Caco-2 (cell line): ENCODE data around the gene CDK10. TPM values are rescaled to one million over a fixed set of nuclear protein-coding genes. Genes with fewer than 3 reads are reported as not detected.

Experiments used
- BruUV-seq: library from RNA; stranded (reverse); fragments of 400-500 nt; replicated peaks from 2 replicates; lab custom pipeline; 2021; lab: Mats Ljungman, UMichigan
- CTCF ChIA-PET: fragments of 300-600 bp; sonication (Branson Sonifier 250); formaldehyde crosslinking; loops from one replicate; lab custom pipeline; 2022; ENCODE audit warnings: antibody characterized with exemption; lab: Charles Lee
- POLR2A ChIA-PET: fragments of 300-600 bp; sonication (Branson Sonifier 250); formaldehyde crosslinking; loops from one replicate; lab custom pipeline; 2022; ENCODE audit warnings: antibody characterized with exemption; lab: Charles Lee
- DNase-seq, 2 experiments: peaks; one replicate each; pipeline versions ENCODE4 v3.0.0 to v3.0.0-alpha.2; 2020 to 2022
- H3K27me3 ChIP-seq: replicated peaks from 2 replicates; pipeline ENCODE4 v1.6.0; 2011; ENCODE audit warnings: low read length; ENCODE audit not compliant: control insufficient read depth, insufficient read depth
- H3K36me3 ChIP-seq: 2 replicates; pipeline ENCODE4 v1.5.1; 2011; ENCODE audit warnings: low read length; ENCODE audit not compliant: control insufficient read depth, insufficient read depth
- H3K4me1 ChIP-seq: fragments of 250-450 bp; sonication (Bioruptor Pico); 2 replicates; pipeline ENCODE4 v1.5.1; 2020; ENCODE audit warnings: mild to moderate bottlenecking
- H3K4me3 ChIP-seq: 2 replicates; pipeline ENCODE4 v1.5.1; 2011; ENCODE audit warnings: low read depth, mild to moderate bottlenecking, control low read depth, low read length
- H3K9me3 ChIP-seq: fragments of 250-450 bp; sonication (Bioruptor Pico); 2 replicates; pipeline ENCODE4 v1.5.1; 2020; ENCODE audit warnings: mild to moderate bottlenecking, moderate library complexity
- H3K27ac Mint-ChIP-seq: one replicate; pipeline ENCODE4 v1.8.0; 2022; ENCODE audit warnings: mixed read lengths; ENCODE audit not compliant: unreplicated experiment
- H3K27me3 Mint-ChIP-seq: one replicate; pipeline ENCODE4 v1.8.0; 2022; ENCODE audit warnings: mixed read lengths; ENCODE audit not compliant: insufficient read depth, unreplicated experiment
- H3K36me3 Mint-ChIP-seq: one replicate; pipeline ENCODE4 v1.8.0; 2022; ENCODE audit warnings: mild to moderate bottlenecking, mixed read lengths; ENCODE audit not compliant: insufficient read depth, unreplicated experiment
- H3K4me1 Mint-ChIP-seq: one replicate; pipeline ENCODE4 v1.8.0; 2022; ENCODE audit warnings: low read depth, mixed read lengths; ENCODE audit not compliant: unreplicated experiment
- H3K4me3 Mint-ChIP-seq: one replicate; pipeline ENCODE4 v1.8.0; 2022; ENCODE audit warnings: mild to moderate bottlenecking, moderate library complexity, mixed read lengths; ENCODE audit not compliant: unreplicated experiment
- H3K9me3 Mint-ChIP-seq: one replicate; pipeline ENCODE4 v1.8.0; 2022; ENCODE audit warnings: mixed read lengths; ENCODE audit not compliant: unreplicated experiment
- CTCF ChIP-seq, 2 experiments: fragments of 200-600 bp in 1 of 2; IDR thresholded peaks; 1 replicate in 1 of 2; 2 replicates in 1 of 2; pipeline versions ENCODE4 v1.5.1 to v1.8.0; 2011 to 2022; ENCODE audit warnings: antibody characterized with exemption in 1 of 2, control low read depth in 1 of 2, inconsistent platforms in 1 of 2, low read depth in 1 of 2, low read length in 1 of 2, mild to moderate bottlenecking in 1 of 2, moderate library complexity in 1 of 2; ENCODE audit not compliant: insufficient read depth in 1 of 2, severe bottlenecking in 1 of 2, unreplicated experiment in 1 of 2
- intact Hi-C: fragments of 100-400 bp; cut with micrococcal nuclease; formaldehyde crosslinking; loops from one replicate; pipeline ENCODE4 v1.10.0; 2022; ENCODE audit not compliant: unreplicated experiment
- total RNA-seq: library from RNA; stranded (reverse); gene quantifications from 2 replicates; pipeline ENCODE4 v1.2.3, GENCODE V29; 2022

Gene CDK10
- total RNA-seq, 1 experiment from 2014 or later: 135 TPM

- H3K27me3 Mint-ChIP-seq: no peaks in the 10 kb centered on the region
- BruUV-seq: no TSS peak
- POLR2A ChIA-PET: interaction anchor here (0.6 kb wide), 1 partner anchor 396 kb away, joined by 3 read pairs; no protein-coding TSS in a partner anchor
- Histone ChIP-seq H3K36me3 (peaks cover 13% of the 10 kb centered on the region), H3K9me3 (peaks cover 4% of the 10 kb centered on the region; the same call in 1 of the 2 replicates), H3K27me3 (no peaks in the 10 kb centered on the region), H3K4me3 (no peak overlapping the region), H3K4me1 (peaks cover 10% of the 10 kb centered on the region)
- CTCF ChIA-PET: interaction anchor here (0.7 kb wide), 1 partner anchor 91 kb away, joined by 9 read pairs; no protein-coding TSS in a partner anchor
- H3K36me3 Mint-ChIP-seq: peaks cover 82% of the 10 kb centered on the region
- H3K9me3 Mint-ChIP-seq: no peaks in the 10 kb centered on the region
- intact Hi-C loops: no loop called here
- no peak overlapping the region for H3K4me3 Mint-ChIP-seq
- TF ChIP-seq CTCF (IDR thresholded peaks at IDR 0.05; ENCODE audit: insufficient read depth in 1 of 2, low read depth in 1 of 2, low read length in 1 of 2, severe bottlenecking in 1 of 2, unreplicated experiment in 1 of 2): no peak
- no peak for DNase-seq
- peaks cover 6% of the 10 kb centered on the region for H3K4me1 Mint-ChIP-seq
- H3K27ac Mint-ChIP-seq: no peak overlapping the region
These were observed 4.0 kb downstream of the CDK10 start for GRCh38 chr16:89690392-89690901.

GRCh38 chr16:89691231-89691985 is 4.9 kb downstream of the CDK10 start:
- intact Hi-C loops: no loop called here
- no peaks in the 10 kb centered on the region for H3K27me3 Mint-ChIP-seq
- peaks cover 10% of the 10 kb centered on the region for H3K4me1 ChIP-seq
- no peak for TF ChIP-seq CTCF (IDR thresholded peaks at IDR 0.05; ENCODE audit: insufficient read depth in 1 of 2, low read depth in 1 of 2, low read length in 1 of 2, severe bottlenecking in 1 of 2, unreplicated experiment in 1 of 2)
- H3K4me3 Mint-ChIP-seq: no peak overlapping the region
- H3K36me3 ChIP-seq: peaks cover 13% of the 10 kb centered on the region
- no peak overlapping the region for H3K4me3 ChIP-seq
- ChIA-PET POLR2A (no interaction called here), CTCF (interaction anchor here (0.7 to 0.8 kb wide), 2 partner anchors 9 to 92 kb away, joined by 3 to 9 read pairs; no protein-coding TSS in a partner anchor)
- H3K27me3 ChIP-seq: no peaks in the 10 kb centered on the region
- H3K9me3 Mint-ChIP-seq: no peaks in the 10 kb centered on the region
- H3K36me3 Mint-ChIP-seq: peaks cover 82% of the 10 kb centered on the region
- no peak for DNase-seq
- H3K27ac Mint-ChIP-seq: no peak overlapping the region
- no peaks in the 10 kb centered on the region for H3K9me3 ChIP-seq
- no TSS peak for BruUV-seq
- H3K4me1 Mint-ChIP-seq: peaks cover 6% of the 10 kb centered on the region

- TF ChIP-seq CTCF (IDR thresholded peaks at IDR 0.05; ENCODE audit: insufficient read depth in 1 of 2, low read depth in 1 of 2, low read length in 1 of 2, severe bottlenecking in 1 of 2, unreplicated experiment in 1 of 2): no peak
- peaks cover 10% of the 10 kb centered on the region for H3K4me1 ChIP-seq
- Mint-ChIP-seq H3K27ac (no peak overlapping the region), H3K36me3 (peaks cover 82% of the 10 kb centered on the region), H3K4me3 (no peak overlapping the region), H3K9me3 (no peaks in the 10 kb centered on the region), H3K4me1 (peaks cover 6% of the 10 kb centered on the region), H3K27me3 (no peaks in the 10 kb centered on the region)
- intact Hi-C loops: no loop called here
- CTCF ChIA-PET: interaction anchor here (0.8 kb wide), 1 partner anchor 8 kb away, joined by 3 read pairs; no protein-coding TSS in a partner anchor
- H3K36me3 ChIP-seq: peaks cover 13% of the 10 kb centered on the region
- no peaks in the 10 kb centered on the region for H3K9me3 ChIP-seq
- no TSS peak for BruUV-seq
- DNase-seq: no peak
- H3K27me3 ChIP-seq: no peaks in the 10 kb centered on the region
- POLR2A ChIA-PET: no interaction called here
- H3K4me3 ChIP-seq: no peak overlapping the region
These were observed 5.6 kb downstream of the CDK10 start for GRCh38 chr16:89691986-89692569.
